Osteoblast (primary cell): ENCODE measurements around the gene LEPROT. TPM values are rescaled to one million over a fixed set of nuclear protein-coding genes. Genes with fewer than 3 reads are reported as not detected.

ENCODE experiments used
- DNase-seq: peaks from one replicate; pipeline ENCODE4 v3.0.0; 2011; ENCODE audit warnings: low spot score, mixed read lengths; ENCODE audit not compliant: insufficient read length; ENCODE audit errors: missing footprints
- H2AFZ ChIP-seq: 2 replicates; pipeline ENCODE4 v1.6.0; 2011; ENCODE audit warnings: mild to moderate bottlenecking, low read length
- H3K27ac ChIP-seq: 2 replicates; pipeline ENCODE4 v1.5.1; 2011; ENCODE audit warnings: mild to moderate bottlenecking, low read depth, low read length, moderate library complexity
- H3K27me3 ChIP-seq: 2 replicates; pipeline ENCODE4 v1.6.0; 2012; ENCODE audit warnings: mild to moderate bottlenecking, control low read depth, inconsistent platforms, low read length, moderate library complexity; ENCODE audit not compliant: insufficient read depth
- H3K36me3 ChIP-seq: 2 replicates; pipeline ENCODE4 v1.5.1; 2011; ENCODE audit warnings: mild to moderate bottlenecking, low read length, control low read depth, moderate library complexity; ENCODE audit not compliant: insufficient read depth
- H3K4me1 ChIP-seq: 2 replicates; pipeline ENCODE4 v1.5.1; 2011; ENCODE audit warnings: mild to moderate bottlenecking, low read length, control low read depth, moderate library complexity; ENCODE audit not compliant: insufficient read depth
- H3K4me2 ChIP-seq: 2 replicates; pipeline ENCODE4 v1.6.0; 2011; ENCODE audit warnings: mild to moderate bottlenecking, low read length; ENCODE audit not compliant: insufficient read depth
- H3K4me3 ChIP-seq: fragments of 200-600 bp; sonication (generic); 3 replicates; pipeline ENCODE4 v1.5.1; 2012; ENCODE audit warnings: mild to moderate bottlenecking, low read length, inconsistent platforms; ENCODE audit not compliant: insufficient read depth
- H3K79me2 ChIP-seq: 2 replicates; pipeline ENCODE4 v1.6.0; 2012; ENCODE audit warnings: mild to moderate bottlenecking, low read length, control low read depth, inconsistent platforms; ENCODE audit not compliant: insufficient read depth
- H3K9me3 ChIP-seq: 2 replicates; pipeline ENCODE4 v1.5.1; 2011; ENCODE audit warnings: low read depth, low read length, control low read depth
- H4K20me1 ChIP-seq: 2 replicates; pipeline ENCODE4 v1.6.0; 2012; ENCODE audit warnings: mild to moderate bottlenecking, low read length, control low read depth; ENCODE audit not compliant: insufficient read depth
- CTCF ChIP-seq: IDR thresholded peaks from 2 replicates; pipeline ENCODE4 v1.5.1; 2011; ENCODE audit warnings: mild to moderate bottlenecking, low read depth, low read length, moderate library complexity; ENCODE audit errors: extremely low read depth
- total RNA-seq: library from RNA; depleted of rRNA; stranded (reverse); fragments of >200 nt; gene quantifications from 2 replicates; pipeline ENCODE4 v1.2.3, GENCODE V29; 2012

Gene LEPROT
- total RNA-seq, 1 donor, result 87.9 TPM

DNA sequence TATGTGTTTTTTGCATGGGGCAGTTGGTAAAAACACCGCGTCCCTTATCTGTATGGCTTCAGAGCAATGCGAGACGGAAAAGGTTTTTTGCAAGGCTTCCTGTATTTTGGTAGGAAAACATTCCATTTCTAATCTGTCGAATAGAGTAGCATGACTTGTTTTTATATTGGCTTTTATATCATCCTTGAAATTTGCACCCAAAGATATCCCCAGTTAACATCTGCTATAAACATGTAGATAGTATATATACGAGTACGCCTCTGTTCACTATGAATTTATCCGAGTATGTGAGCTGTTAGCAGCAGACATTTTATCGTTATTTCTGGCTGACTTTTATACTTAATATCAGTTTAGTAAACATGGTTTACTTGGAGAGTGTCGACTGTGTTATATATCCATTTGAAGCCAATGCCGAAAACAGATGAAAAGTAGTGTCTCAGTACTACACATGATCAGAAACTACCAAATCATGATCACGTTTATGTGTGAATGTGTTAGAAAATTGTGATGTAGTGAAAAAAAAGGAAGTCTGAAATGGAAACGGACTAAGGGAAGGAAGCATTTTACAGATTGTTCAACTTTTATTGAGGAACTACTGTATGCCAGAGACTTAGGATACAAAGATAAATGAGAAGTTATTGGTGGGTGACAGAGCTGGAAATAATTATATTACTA, 1.0 kb downstream of the LEPROT start:
- peak overlapping the region; percentile 89 for H3K4me3 ChIP-seq
- no peaks in the 10 kb centered on the region for H3K27me3 ChIP-seq
- no peaks in the 10 kb centered on the region for H4K20me1 ChIP-seq
- peak overlapping the region; percentile 83 for H2AFZ ChIP-seq
- peaks cover 49% of the 10 kb centered on the region for H3K79me2 ChIP-seq
- peak; percentile 21 for DNase-seq
- peak overlapping the region; percentile 93 for H3K27ac ChIP-seq
- H3K4me1 ChIP-seq, result peaks cover 58% of the 10 kb centered on the region
- TF ChIP-seq CTCF, result no peak
- no peaks in the 10 kb centered on the region for H3K9me3 ChIP-seq
- H3K4me2 ChIP-seq, result peak overlapping the region; percentile 87
- H3K36me3 ChIP-seq, result peaks cover 11% of the 10 kb centered on the region

DNA sequence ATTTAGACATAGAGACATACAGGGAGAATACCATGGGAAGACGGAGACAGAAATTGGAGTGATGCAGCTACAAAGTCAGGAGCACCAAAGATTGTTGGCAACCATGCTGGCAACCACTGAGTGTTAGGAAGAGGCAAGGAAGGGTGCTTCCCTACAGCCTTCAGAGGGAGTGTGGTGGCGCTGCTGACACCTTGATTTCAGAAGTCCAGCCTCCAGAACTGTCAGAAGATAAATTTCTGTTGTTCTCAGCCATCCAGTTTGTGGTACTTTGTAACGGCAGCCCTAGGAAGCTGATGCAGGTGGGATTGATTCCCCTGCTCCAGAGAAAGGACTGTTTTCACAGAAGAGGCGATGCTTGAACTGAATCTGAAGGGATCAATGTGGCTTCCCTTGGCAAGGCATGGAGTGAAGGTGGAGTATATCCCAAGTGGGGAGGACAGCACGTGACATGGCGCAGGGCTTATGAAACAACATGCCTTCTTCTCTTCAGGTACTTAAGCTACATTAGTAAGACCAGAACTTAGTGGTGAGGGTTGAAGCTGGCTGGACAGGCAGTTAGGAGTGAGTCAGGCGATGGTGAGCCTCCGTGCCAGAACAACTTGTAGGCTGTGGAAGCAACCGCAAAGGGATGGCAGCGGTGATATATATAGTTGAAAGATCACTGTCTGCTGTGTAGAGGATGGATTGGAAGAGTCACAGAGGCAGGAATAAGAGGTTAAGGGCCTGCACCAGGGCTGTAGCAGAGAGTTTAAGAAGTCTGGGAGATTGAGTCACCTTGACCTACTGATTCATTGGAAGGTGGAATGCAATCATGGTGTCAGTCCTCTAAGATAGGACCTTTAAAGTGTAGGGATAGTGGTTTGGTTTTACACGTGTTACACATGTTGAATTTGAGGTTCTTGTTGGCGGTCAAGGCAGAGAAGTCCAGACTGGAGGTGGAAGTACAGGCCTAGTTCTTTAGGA, 2.1 kb downstream of the LEPROT start:
- Histone ChIP-seq H3K27me3 (no peaks in the 10 kb centered on the region), H3K9me3 (no peaks in the 10 kb centered on the region), H3K4me3 (peak overlapping the region; percentile 89), H3K4me1 (peaks cover 58% of the 10 kb centered on the region), H3K36me3 (peaks cover 21% of the 10 kb centered on the region), H3K79me2 (peaks cover 58% of the 10 kb centered on the region), H4K20me1 (no peaks in the 10 kb centered on the region), H2AFZ (no peak overlapping the region), H3K27ac (peak overlapping the region; percentile 93), H3K4me2 (peak overlapping the region; percentile 87)
- no peak for TF ChIP-seq CTCF
- DNase-seq, result peak; percentile 80

DNA sequence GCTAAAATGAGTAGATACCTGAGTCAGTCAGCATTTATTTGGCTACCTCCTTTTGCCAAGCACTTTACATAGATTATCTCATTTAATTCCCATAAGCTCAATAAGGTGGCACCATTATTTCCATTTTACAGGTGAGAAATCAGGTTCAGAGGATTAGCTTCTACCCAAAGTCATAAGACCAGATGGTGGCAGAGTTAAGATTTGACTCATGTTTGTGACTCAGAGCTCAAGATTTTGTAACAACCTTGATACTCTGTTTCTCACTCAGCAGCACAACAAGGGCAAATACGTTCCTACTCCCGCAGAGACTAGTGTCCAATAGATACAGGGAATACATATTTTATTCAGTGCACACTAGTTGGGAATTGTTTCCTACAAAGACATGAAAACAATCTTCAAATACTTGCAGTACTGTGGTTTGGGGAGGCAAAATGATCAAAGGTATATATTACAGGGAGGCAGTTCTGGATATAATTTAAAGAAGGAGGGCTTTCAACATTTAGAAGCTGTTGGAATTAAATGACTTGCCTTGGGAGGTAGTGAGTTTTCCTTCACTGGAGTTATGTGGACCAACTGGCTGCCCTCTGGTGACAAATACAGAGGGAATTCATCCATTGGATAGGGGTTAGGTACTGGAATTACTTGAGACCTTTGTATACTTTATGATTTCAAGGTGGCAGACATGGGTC, 3.6 kb downstream of the LEPROT start:
- peaks cover 57% of the 10 kb centered on the region for H3K4me1 ChIP-seq
- no peak overlapping the region for H2AFZ ChIP-seq
- H3K79me2 ChIP-seq, result peaks cover 68% of the 10 kb centered on the region
- DNase-seq, result peak; percentile 88
- no peaks in the 10 kb centered on the region for H3K9me3 ChIP-seq
- H4K20me1 ChIP-seq, result no peaks in the 10 kb centered on the region
- H3K27me3 ChIP-seq, result no peaks in the 10 kb centered on the region
- H3K27ac ChIP-seq, result peak overlapping the region; percentile 93
- peaks cover 35% of the 10 kb centered on the region for H3K36me3 ChIP-seq
- peak overlapping the region; percentile 87 for H3K4me2 ChIP-seq
- no peak overlapping the region for H3K4me3 ChIP-seq
- no peak for TF ChIP-seq CTCF

GRCh38 chr1:65424573-65424889, 4.1 kb downstream of the LEPROT start:
- no peaks in the 10 kb centered on the region for H3K9me3 ChIP-seq
- H3K36me3 ChIP-seq, result peaks cover 37% of the 10 kb centered on the region
- H3K4me3 ChIP-seq, result no peak overlapping the region
- H3K27me3 ChIP-seq, result no peaks in the 10 kb centered on the region
- TF ChIP-seq CTCF, result no peak
- DNase-seq, result no peak
- peaks cover 71% of the 10 kb centered on the region for H3K79me2 ChIP-seq
- peak overlapping the region; percentile 93 for H3K27ac ChIP-seq
- H3K4me1 ChIP-seq, result peaks cover 58% of the 10 kb centered on the region
- peak overlapping the region; percentile 87 for H3K4me2 ChIP-seq
- H2AFZ ChIP-seq, result no peak overlapping the region
- H4K20me1 ChIP-seq, result no peaks in the 10 kb centered on the region
